ENCODE measurements around the gene TAT. TPM values are rescaled to one million over a fixed set of nuclear protein-coding genes. Genes with fewer than 3 reads are reported as not detected.

Gene TAT
- polyA plus RNA-seq, 2 donors, result not detected

DNA sequence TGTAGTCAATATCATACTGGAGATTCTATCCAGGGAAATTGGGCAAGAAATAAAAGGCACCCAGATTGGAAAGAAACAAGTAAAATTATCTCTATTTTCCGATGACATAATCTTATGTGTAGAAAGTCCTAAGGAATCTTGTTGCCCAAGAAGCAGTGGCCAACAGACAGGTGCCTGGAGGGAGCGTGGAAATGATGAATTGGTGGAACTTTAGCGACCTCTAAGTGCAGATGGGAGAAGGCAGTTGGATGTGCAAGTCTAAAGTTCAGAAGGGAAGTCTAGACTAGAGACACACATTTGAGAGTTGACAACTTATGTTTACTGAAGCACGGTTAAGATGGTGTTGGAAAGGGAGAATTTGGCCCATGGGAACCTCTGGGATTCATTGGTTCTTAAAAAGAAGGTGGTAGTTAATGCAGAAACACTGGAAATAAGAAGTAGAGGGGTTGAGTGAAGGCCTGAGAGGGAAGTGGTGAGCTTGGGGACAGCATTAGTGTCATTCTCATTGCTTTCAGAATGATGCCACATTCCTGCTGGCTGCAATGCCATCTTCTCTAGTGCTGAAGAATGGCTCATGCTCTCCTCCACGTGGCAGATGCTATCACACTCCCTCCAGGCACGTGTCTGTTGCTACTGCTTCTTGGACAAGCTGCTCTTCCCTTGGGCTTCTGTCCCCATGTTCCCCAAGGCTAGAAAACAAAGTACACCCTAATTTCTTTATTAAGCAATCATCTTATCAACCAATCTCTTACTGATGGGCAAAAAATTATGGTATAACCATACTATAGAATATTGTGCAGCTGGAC, 24.0 kb downstream of the TAT start:
- no peaks in the 10 kb centered on the region for H3K4me1 ChIP-seq (ENCODE audit: control insufficient read depth in 2 of 2, insufficient read depth in 2 of 2, low read length in 1 of 2)
- H3K27me3 ChIP-seq (ENCODE audit: control insufficient read depth in 1 of 2, insufficient read depth in 2 of 2, low read length in 2 of 2), result no peaks in the 10 kb centered on the region
- WGBS, 2 donors, result 37 to 47% methylated on average over 6 of the region's 6 CpGs
- no peak overlapping the region for H3K27ac ChIP-seq (ENCODE audit: low read depth in 2 of 2, low read length in 1 of 2)
- no peaks in the 10 kb centered on the region for H3K9me3 ChIP-seq (ENCODE audit: control insufficient read depth in 2 of 2, insufficient read depth in 1 of 2, low read depth in 1 of 2, low read length in 1 of 2)
- H3K36me3 ChIP-seq (ENCODE audit: control insufficient read depth in 2 of 2, insufficient read depth in 2 of 2, low read length in 1 of 2), result no peaks in the 10 kb centered on the region
- H3K4me3 ChIP-seq (ENCODE audit: low read depth in 1 of 2, low read length in 2 of 2), result no peak overlapping the region

DNA sequence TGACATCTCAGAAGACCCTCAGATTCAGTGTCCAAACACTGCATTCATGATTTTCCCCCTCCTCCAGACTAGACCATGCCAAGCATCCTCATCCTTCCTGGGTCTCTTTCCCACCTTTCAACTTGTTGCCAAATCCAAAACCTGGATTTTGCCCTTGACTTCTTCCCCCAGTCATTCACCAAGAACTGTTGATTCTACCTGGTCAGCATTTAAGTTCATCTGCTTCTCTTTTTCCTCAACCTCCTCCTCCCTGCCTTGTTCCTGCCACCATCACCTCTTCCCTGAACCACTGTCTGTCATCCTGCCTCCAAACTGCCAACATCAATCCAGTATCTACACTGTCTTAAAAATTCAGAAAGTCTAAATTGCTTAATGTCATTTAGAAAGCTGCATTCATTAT, 29.7 kb downstream of the TAT start:
- Histone ChIP-seq H3K36me3 (ENCODE audit: control insufficient read depth in 2 of 2, insufficient read depth in 2 of 2, low read length in 1 of 2) (no peaks in the 10 kb centered on the region), H3K27me3 (ENCODE audit: control insufficient read depth in 1 of 2, insufficient read depth in 2 of 2, low read length in 2 of 2) (no peaks in the 10 kb centered on the region), H3K4me3 (ENCODE audit: low read depth in 1 of 2, low read length in 2 of 2) (no peak overlapping the region), H3K4me1 (ENCODE audit: control insufficient read depth in 2 of 2, insufficient read depth in 2 of 2, low read length in 1 of 2) (no peaks in the 10 kb centered on the region), H3K27ac (ENCODE audit: low read depth in 2 of 2, low read length in 1 of 2) (no peak overlapping the region), H3K9me3 (ENCODE audit: control insufficient read depth in 2 of 2, insufficient read depth in 1 of 2, low read depth in 1 of 2, low read length in 1 of 2) (no peaks in the 10 kb centered on the region)

DNA sequence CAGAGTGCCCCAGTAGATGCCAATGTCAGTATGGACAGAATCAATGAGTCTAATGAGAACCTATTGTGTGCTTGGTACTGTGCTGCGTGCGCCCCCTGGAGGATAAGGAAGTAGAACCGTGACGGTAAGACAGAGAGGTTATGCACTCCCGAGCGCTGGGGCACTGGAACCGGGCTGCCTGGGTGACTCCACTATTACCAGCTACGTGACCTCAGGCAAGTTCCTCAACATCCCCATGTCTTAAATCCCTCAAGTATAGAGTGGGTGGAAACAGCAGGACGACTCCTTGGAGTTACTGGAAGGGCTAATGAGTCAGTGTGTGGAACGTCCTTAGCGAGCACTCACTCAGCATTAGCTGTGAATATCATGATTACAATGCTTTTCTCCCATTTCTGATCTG, 34.5 kb downstream of the TAT start:
- Histone ChIP-seq H3K27ac (ENCODE audit: low read depth in 2 of 2, low read length in 1 of 2) (no peak overlapping the region), H3K36me3 (ENCODE audit: control insufficient read depth in 2 of 2, insufficient read depth in 2 of 2, low read length in 1 of 2) (no peaks in the 10 kb centered on the region), H3K4me3 (ENCODE audit: low read depth in 1 of 2, low read length in 2 of 2) (no peak overlapping the region), H3K4me1 (ENCODE audit: control insufficient read depth in 2 of 2, insufficient read depth in 2 of 2, low read length in 1 of 2) (no peaks in the 10 kb centered on the region), H3K27me3 (ENCODE audit: control insufficient read depth in 1 of 2, insufficient read depth in 2 of 2, low read length in 2 of 2) (no peaks in the 10 kb centered on the region), H3K9me3 (ENCODE audit: control insufficient read depth in 2 of 2, insufficient read depth in 1 of 2, low read depth in 1 of 2, low read length in 1 of 2) (no peaks in the 10 kb centered on the region)
- 21 to 26% methylated on average over 11 of the region's 11 CpGs for WGBS, 2 donors

DNA sequence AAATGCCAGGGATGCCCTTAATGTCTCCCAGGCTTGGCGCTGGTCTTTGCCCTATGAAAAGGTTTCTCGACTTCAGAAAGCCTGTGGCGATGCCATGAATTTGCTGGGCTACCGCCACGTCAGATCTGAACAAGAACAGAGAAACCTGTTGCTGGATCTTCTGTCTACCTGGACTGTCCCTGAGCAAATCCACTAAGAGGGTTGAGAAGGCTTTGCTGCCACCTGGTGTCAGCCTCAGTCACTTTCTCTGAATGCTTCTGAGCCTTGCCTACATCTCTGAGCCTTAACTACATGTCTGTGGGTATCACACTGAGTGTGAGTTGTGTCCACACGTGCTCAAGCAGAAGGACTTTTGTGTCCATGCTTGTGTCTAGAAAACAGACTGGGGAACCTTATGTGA, 39.2 kb downstream of the TAT start:
- Histone ChIP-seq H3K27ac (ENCODE audit: low read depth in 2 of 2, low read length in 1 of 2) (no peak overlapping the region), H3K27me3 (ENCODE audit: control insufficient read depth in 1 of 2, insufficient read depth in 2 of 2, low read length in 2 of 2) (no peaks in the 10 kb centered on the region), H3K4me1 (ENCODE audit: control insufficient read depth in 2 of 2, insufficient read depth in 2 of 2, low read length in 1 of 2) (no peaks in the 10 kb centered on the region), H3K36me3 (ENCODE audit: control insufficient read depth in 2 of 2, insufficient read depth in 2 of 2, low read length in 1 of 2) (no peaks in the 10 kb centered on the region), H3K9me3 (ENCODE audit: control insufficient read depth in 2 of 2, insufficient read depth in 1 of 2, low read depth in 1 of 2, low read length in 1 of 2) (no peaks in the 10 kb centered on the region), H3K4me3 (ENCODE audit: low read depth in 1 of 2, low read length in 2 of 2) (no peak overlapping the region)
- WGBS, 2 donors, result 57 to 66% methylated on average over 6 of the region's 6 CpGs

DNA sequence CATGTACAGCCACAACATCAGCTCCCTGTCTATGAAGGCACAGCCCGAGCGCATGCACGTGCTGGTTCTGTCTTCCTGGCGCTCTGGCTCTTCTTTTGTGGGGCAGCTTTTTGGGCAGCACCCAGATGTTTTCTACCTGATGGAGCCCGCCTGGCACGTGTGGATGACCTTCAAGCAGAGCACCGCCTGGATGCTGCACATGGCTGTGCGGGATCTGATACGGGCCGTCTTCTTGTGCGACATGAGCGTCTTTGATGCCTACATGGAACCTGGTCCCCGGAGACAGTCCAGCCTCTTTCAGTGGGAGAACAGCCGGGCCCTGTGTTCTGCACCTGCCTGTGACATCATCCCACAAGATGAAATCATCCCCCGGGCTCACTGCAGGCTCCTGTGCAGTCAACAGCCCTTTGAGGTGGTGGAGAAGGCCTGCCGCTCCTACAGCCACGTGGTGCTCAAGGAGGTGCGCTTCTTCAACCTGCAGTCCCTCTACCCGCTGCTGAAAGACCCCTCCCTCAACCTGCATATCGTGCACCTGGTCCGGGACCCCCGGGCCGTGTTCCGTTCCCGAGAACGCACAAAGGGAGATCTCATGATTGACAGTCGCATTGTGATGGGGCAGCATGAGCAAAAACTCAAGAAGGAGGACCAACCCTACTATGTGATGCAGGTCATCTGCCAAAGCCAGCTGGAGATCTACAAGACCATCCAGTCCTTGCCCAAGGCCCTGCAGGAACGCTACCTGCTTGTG, 40.0 kb downstream of the TAT start:
- Histone ChIP-seq H3K4me1 (ENCODE audit: control insufficient read depth in 2 of 2, insufficient read depth in 2 of 2, low read length in 1 of 2) (no peaks in the 10 kb centered on the region), H3K36me3 (ENCODE audit: control insufficient read depth in 2 of 2, insufficient read depth in 2 of 2, low read length in 1 of 2) (no peaks in the 10 kb centered on the region), H3K27ac (ENCODE audit: low read depth in 2 of 2, low read length in 1 of 2) (no peak overlapping the region), H3K4me3 (ENCODE audit: low read depth in 1 of 2, low read length in 2 of 2) (no peak overlapping the region), H3K27me3 (ENCODE audit: control insufficient read depth in 1 of 2, insufficient read depth in 2 of 2, low read length in 2 of 2) (no peaks in the 10 kb centered on the region), H3K9me3 (ENCODE audit: control insufficient read depth in 2 of 2, insufficient read depth in 1 of 2, low read depth in 1 of 2, low read length in 1 of 2) (no peaks in the 10 kb centered on the region)
- WGBS, 2 donors, result 92% methylated on average over 28 of the region's 28 CpGs

DNA sequence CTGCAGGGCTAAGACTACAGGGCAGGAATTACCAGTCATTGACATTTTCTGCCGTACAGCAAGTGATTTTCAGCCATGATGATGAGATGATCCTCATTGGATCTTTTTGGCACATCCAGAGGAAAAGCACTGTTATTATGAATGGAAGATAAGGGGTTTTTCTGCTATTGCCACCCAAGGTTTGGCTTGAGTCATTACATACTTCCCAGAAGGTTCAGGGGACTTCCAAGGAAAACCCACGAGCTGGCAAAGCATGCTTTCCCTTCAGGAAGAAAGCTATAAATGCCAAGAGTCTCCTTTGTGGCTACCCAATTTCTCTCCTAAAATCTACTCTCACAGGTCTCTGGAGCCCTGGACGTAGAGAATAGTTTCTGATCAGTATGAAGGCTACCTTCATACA, 44.5 kb downstream of the TAT start:
- H3K36me3 ChIP-seq (ENCODE audit: control insufficient read depth in 2 of 2, insufficient read depth in 2 of 2, low read length in 1 of 2), result no peaks in the 10 kb centered on the region
- no peaks in the 10 kb centered on the region for H3K4me1 ChIP-seq (ENCODE audit: control insufficient read depth in 2 of 2, insufficient read depth in 2 of 2, low read length in 1 of 2)
- no peaks in the 10 kb centered on the region for H3K27me3 ChIP-seq (ENCODE audit: control insufficient read depth in 1 of 2, insufficient read depth in 2 of 2, low read length in 2 of 2)
- no peak overlapping the region for H3K4me3 ChIP-seq (ENCODE audit: low read depth in 1 of 2, low read length in 2 of 2)
- 48 to 65% methylated on average over 3 of the region's 3 CpGs for WGBS, 2 donors
- no peaks in the 10 kb centered on the region for H3K9me3 ChIP-seq (ENCODE audit: control insufficient read depth in 2 of 2, insufficient read depth in 1 of 2, low read depth in 1 of 2, low read length in 1 of 2)
- no peak overlapping the region for H3K27ac ChIP-seq (ENCODE audit: low read depth in 2 of 2, low read length in 1 of 2)

DNA sequence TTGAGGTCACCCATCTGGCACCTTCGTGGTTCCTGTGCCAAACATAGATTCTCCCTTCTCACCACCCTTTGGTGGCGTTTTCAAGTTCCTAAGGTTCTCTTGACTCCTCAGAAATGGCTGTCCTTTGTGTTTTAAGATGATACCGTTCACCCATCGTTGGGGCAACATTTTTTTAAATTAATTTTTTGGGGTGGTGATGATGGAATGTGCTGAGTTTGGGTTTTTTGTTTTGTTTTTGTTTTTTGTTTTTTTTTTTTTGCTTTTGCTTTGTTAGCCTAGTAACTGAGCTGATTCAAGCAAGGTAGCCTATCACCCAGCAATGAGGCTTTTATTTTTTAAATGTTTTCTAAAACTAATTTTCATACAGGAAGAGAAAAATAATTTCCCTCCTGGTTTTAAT, 48.0 kb downstream of the TAT start:
- H3K9me3 ChIP-seq (ENCODE audit: control insufficient read depth in 2 of 2, insufficient read depth in 1 of 2, low read depth in 1 of 2, low read length in 1 of 2), result no peaks in the 10 kb centered on the region
- no peaks in the 10 kb centered on the region for H3K4me1 ChIP-seq (ENCODE audit: control insufficient read depth in 2 of 2, insufficient read depth in 2 of 2, low read length in 1 of 2)
- H3K4me3 ChIP-seq (ENCODE audit: low read depth in 1 of 2, low read length in 2 of 2), result no peak overlapping the region
- WGBS, 2 donors, result 71 to 78% methylated on average over 4 of the region's 4 CpGs
- H3K27me3 ChIP-seq (ENCODE audit: control insufficient read depth in 1 of 2, insufficient read depth in 2 of 2, low read length in 2 of 2), result no peaks in the 10 kb centered on the region
- no peaks in the 10 kb centered on the region for H3K36me3 ChIP-seq (ENCODE audit: control insufficient read depth in 2 of 2, insufficient read depth in 2 of 2, low read length in 1 of 2)
- no peak overlapping the region for H3K27ac ChIP-seq (ENCODE audit: low read depth in 2 of 2, low read length in 1 of 2)

DNA sequence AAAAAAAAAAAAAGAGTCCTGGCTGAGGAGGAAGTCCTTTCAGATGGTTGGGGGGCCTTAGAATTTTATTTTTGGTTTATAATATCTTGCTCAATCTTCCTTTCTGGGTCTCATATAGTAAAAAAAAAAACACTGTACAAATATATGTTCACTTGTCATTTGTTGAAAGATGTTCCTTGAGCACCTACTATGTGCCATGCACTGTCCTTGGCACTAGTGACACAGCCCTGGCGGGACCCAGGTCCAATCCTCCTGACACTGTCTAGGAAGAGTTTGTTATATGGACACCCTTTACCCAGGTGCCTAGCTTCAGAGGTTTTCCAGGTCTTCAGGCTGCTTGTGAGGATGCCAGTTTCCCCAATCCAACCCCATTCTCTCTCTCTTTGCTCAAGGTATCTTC, 48.6 kb downstream of the TAT start:
- Histone ChIP-seq H3K4me3 (ENCODE audit: low read depth in 1 of 2, low read length in 2 of 2) (no peak overlapping the region), H3K4me1 (ENCODE audit: control insufficient read depth in 2 of 2, insufficient read depth in 2 of 2, low read length in 1 of 2) (no peaks in the 10 kb centered on the region), H3K27ac (ENCODE audit: low read depth in 2 of 2, low read length in 1 of 2) (no peak overlapping the region), H3K9me3 (ENCODE audit: control insufficient read depth in 2 of 2, insufficient read depth in 1 of 2, low read depth in 1 of 2, low read length in 1 of 2) (no peaks in the 10 kb centered on the region), H3K27me3 (ENCODE audit: control insufficient read depth in 1 of 2, insufficient read depth in 2 of 2, low read length in 2 of 2) (no peaks in the 10 kb centered on the region), H3K36me3 (ENCODE audit: control insufficient read depth in 2 of 2, insufficient read depth in 2 of 2, low read length in 1 of 2) (no peaks in the 10 kb centered on the region)
- WGBS, 2 donors, result 90 to 100% methylated on average over 1 of the region's 1 CpG

DNA sequence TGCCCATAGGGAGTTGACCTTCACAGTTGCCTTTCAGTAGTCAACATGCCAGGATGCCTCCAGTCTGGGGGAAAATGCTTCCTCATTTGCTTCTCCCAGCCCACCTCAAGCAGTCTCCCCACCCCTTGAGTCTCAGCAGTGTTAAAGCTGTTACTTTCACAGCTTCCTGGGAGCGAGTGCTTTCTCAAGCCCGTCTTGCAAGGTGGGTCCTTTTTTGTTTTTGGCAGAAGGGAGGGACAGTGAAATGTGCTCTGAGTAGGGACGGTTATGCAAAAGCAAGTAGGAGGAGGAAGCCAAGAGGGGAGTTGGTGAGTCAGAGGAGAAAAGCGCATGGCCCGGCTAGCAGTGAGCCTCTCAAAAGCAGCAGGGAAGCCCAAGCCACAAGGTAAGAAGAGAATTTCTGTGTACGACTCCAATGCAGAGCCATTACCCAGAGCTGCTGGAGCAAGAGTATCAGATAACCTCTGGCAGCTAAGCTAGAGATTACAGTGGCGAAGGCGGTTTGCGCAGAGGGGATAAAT, 50.7 kb downstream of the TAT start, which contains the start of gene CHST4:
Gene CHST4, plus strand, starts transcription at position 316 of the 521 bp plus-strand sequence. CDS start 10,252 bp downstream, outside the sequence.
- Histone ChIP-seq H3K4me3 (ENCODE audit: low read depth in 1 of 2, low read length in 2 of 2) (no peak within 1 kb of the TSS), H3K36me3 (ENCODE audit: control insufficient read depth in 2 of 2, insufficient read depth in 2 of 2, low read length in 1 of 2) (no peaks in the 10 kb centered on the region), H3K4me1 (ENCODE audit: control insufficient read depth in 2 of 2, insufficient read depth in 2 of 2, low read length in 1 of 2) (no peaks in the 10 kb centered on the region), H3K27ac (ENCODE audit: low read depth in 2 of 2, low read length in 1 of 2) (no peak within 1 kb of the TSS), H3K9me3 (ENCODE audit: control insufficient read depth in 2 of 2, insufficient read depth in 1 of 2, low read depth in 1 of 2, low read length in 1 of 2) (no peaks in the 10 kb centered on the region), H3K27me3 (ENCODE audit: control insufficient read depth in 1 of 2, insufficient read depth in 2 of 2, low read length in 2 of 2) (no peaks in the 10 kb centered on the region)
- 9 to 23% methylated on average over 9 of the region's 9 CpGs for WGBS, 2 donors

Data from esophagus (tissue), 2 donors.